Activated CD4-positive, alpha-beta T cell treated with anti-CD3 and anti-CD28 coated beads, Interleukin-2, amount 10 ng/mL, durations not matched to agents 24 days and 14 days (primary cell): ENCODE results near the gene TMEM150C. TPM values are rescaled to one million over a fixed set of nuclear protein-coding genes. Genes with fewer than 3 reads are reported as not detected.

ENCODE experiments used
- DNase-seq: peaks from one replicate; pipeline ENCODE4 v3.0.0; 2022
- H3K27ac Mint-ChIP-seq: one replicate; pipeline ENCODE4 v1.8.0; 2022; ENCODE audit warnings: mild to moderate bottlenecking, mixed read lengths
- H3K27me3 Mint-ChIP-seq: one replicate; pipeline ENCODE4 v1.8.0; 2022; ENCODE audit warnings: mixed read lengths
- H3K36me3 Mint-ChIP-seq: one replicate; pipeline ENCODE4 v1.8.0; 2022; ENCODE audit warnings: low read depth, mild to moderate bottlenecking, mixed read lengths
- H3K4me1 Mint-ChIP-seq: one replicate; pipeline ENCODE4 v1.8.0; 2021; ENCODE audit warnings: mixed read lengths
- H3K4me3 Mint-ChIP-seq: one replicate; pipeline ENCODE4 v1.8.0; 2022; ENCODE audit warnings: mild to moderate bottlenecking, moderate library complexity, mixed read lengths
- H3K9me3 Mint-ChIP-seq: one replicate; pipeline ENCODE4 v1.8.0; 2021; ENCODE audit warnings: mixed read lengths
- intact Hi-C: fragments of 100-400 bp; cut with micrococcal nuclease; formaldehyde crosslinking; loops from one replicate; pipeline ENCODE4 v1.15.1; 2023
- total RNA-seq: library from RNA; stranded (reverse); gene quantifications from 2 replicates; pipeline ENCODE4 v1.2.3, GENCODE V29; 2022

The TMEM150C gene
- total RNA-seq, 1 donor from 2014 or later: not detected

- Mint-ChIP-seq H3K27me3 (peaks cover 4% of the 10 kb centered on the region), H3K36me3 (no peaks in the 10 kb centered on the region), H3K27ac (no peak overlapping the region), H3K9me3 (no peaks in the 10 kb centered on the region), H3K4me1 (no peaks in the 10 kb centered on the region), H3K4me3 (no peak overlapping the region)
- intact Hi-C loops: no loop called here
- DNase-seq: no peak
Observed at GRCh38 chr4:82517043-82517442, 44.7 kb downstream of the TMEM150C start.

- no peaks in the 10 kb centered on the region for H3K36me3 Mint-ChIP-seq
- no peak for DNase-seq
- no peaks in the 10 kb centered on the region for H3K9me3 Mint-ChIP-seq
- intact Hi-C loops: no loop called here
- no peaks in the 10 kb centered on the region for H3K4me1 Mint-ChIP-seq
- peaks cover 4% of the 10 kb centered on the region for H3K27me3 Mint-ChIP-seq
- no peak overlapping the region for H3K27ac Mint-ChIP-seq
- H3K4me3 Mint-ChIP-seq: no peak overlapping the region
Observed at GRCh38 chr4:82515705-82516104, 46.1 kb downstream of the TMEM150C start.

GRCh38 chr4:82513382-82513781, 48.4 kb downstream of the TMEM150C start:
- intact Hi-C loops: no loop called here
- DNase-seq: no peak
- no peak overlapping the region for H3K4me3 Mint-ChIP-seq
- no peaks in the 10 kb centered on the region for H3K4me1 Mint-ChIP-seq
- no peaks in the 10 kb centered on the region for H3K9me3 Mint-ChIP-seq
- H3K27me3 Mint-ChIP-seq: peaks cover 4% of the 10 kb centered on the region
- no peaks in the 10 kb centered on the region for H3K36me3 Mint-ChIP-seq
- H3K27ac Mint-ChIP-seq: no peak overlapping the region

GRCh38 chr4:82510216-82510615, 51.6 kb downstream of the TMEM150C start:
- H3K27ac Mint-ChIP-seq: no peak overlapping the region
- H3K36me3 Mint-ChIP-seq: no peaks in the 10 kb centered on the region
- H3K4me1 Mint-ChIP-seq: no peaks in the 10 kb centered on the region
- intact Hi-C loops: no loop called here
- no peaks in the 10 kb centered on the region for H3K9me3 Mint-ChIP-seq
- H3K4me3 Mint-ChIP-seq: no peak overlapping the region
- no peak for DNase-seq
- no peaks in the 10 kb centered on the region for H3K27me3 Mint-ChIP-seq

GRCh38 chr4:82508806-82509428, 52.9 kb downstream of the TMEM150C start:
- H3K4me3 Mint-ChIP-seq: no peak overlapping the region
- intact Hi-C loops: no loop called here

GRCh38 chr4:82508011-82508410, 53.8 kb downstream of the TMEM150C start:
- DNase-seq: no peak
- H3K4me3 Mint-ChIP-seq: no peak overlapping the region
- no peaks in the 10 kb centered on the region for H3K4me1 Mint-ChIP-seq
- no peaks in the 10 kb centered on the region for H3K9me3 Mint-ChIP-seq
- no peaks in the 10 kb centered on the region for H3K36me3 Mint-ChIP-seq
- no peaks in the 10 kb centered on the region for H3K27me3 Mint-ChIP-seq
- intact Hi-C loops: no loop called here
- no peak overlapping the region for H3K27ac Mint-ChIP-seq

More at GRCh38 chr4:82508806-82509428, 52.9 kb downstream of the TMEM150C start:
- no peaks in the 10 kb centered on the region for H3K4me1 Mint-ChIP-seq
- DNase-seq: no peak
- no peak overlapping the region for H3K27ac Mint-ChIP-seq
- no peaks in the 10 kb centered on the region for H3K36me3 Mint-ChIP-seq
- H3K9me3 Mint-ChIP-seq: no peaks in the 10 kb centered on the region
- H3K27me3 Mint-ChIP-seq: no peaks in the 10 kb centered on the region

- H3K27ac Mint-ChIP-seq: no peak overlapping the region
- intact Hi-C loops: no loop called here
- DNase-seq: no peak
- H3K4me3 Mint-ChIP-seq: no peak overlapping the region
- no peaks in the 10 kb centered on the region for H3K36me3 Mint-ChIP-seq
- H3K27me3 Mint-ChIP-seq: no peaks in the 10 kb centered on the region
- no peaks in the 10 kb centered on the region for H3K9me3 Mint-ChIP-seq
- H3K4me1 Mint-ChIP-seq: no peaks in the 10 kb centered on the region
Observed at GRCh38 chr4:82501154-82501442, 60.7 kb downstream of the TMEM150C start.

- Mint-ChIP-seq H3K4me3 (no peak overlapping the region), H3K27ac (no peak overlapping the region), H3K27me3 (no peaks in the 10 kb centered on the region), H3K4me1 (no peaks in the 10 kb centered on the region), H3K36me3 (no peaks in the 10 kb centered on the region), H3K9me3 (no peaks in the 10 kb centered on the region)
- DNase-seq: no peak
- intact Hi-C loops: no loop called here
Observed at GRCh38 chr4:82500435-82501153, 61.2 kb downstream of the TMEM150C start.

GRCh38 chr4:82499738-82500434, 61.9 kb downstream of the TMEM150C start:
- intact Hi-C loops: no loop called here
- Mint-ChIP-seq H3K4me1 (no peaks in the 10 kb centered on the region), H3K27ac (no peak overlapping the region), H3K4me3 (no peak overlapping the region), H3K36me3 (no peaks in the 10 kb centered on the region), H3K9me3 (no peaks in the 10 kb centered on the region), H3K27me3 (no peaks in the 10 kb centered on the region)
- DNase-seq: no peak

GRCh38 chr4:82496349-82496748, 65.4 kb downstream of the TMEM150C start:
- H3K36me3 Mint-ChIP-seq: no peaks in the 10 kb centered on the region
- intact Hi-C loops: no loop called here
- H3K4me1 Mint-ChIP-seq: no peaks in the 10 kb centered on the region
- no peak overlapping the region for H3K27ac Mint-ChIP-seq
- DNase-seq: no peak
- no peaks in the 10 kb centered on the region for H3K9me3 Mint-ChIP-seq
- H3K27me3 Mint-ChIP-seq: no peaks in the 10 kb centered on the region
- H3K4me3 Mint-ChIP-seq: no peak overlapping the region

- H3K27ac Mint-ChIP-seq: no peak overlapping the region
- no peak overlapping the region for H3K4me3 Mint-ChIP-seq
- DNase-seq: no peak
- H3K36me3 Mint-ChIP-seq: no peaks in the 10 kb centered on the region
- H3K27me3 Mint-ChIP-seq: no peaks in the 10 kb centered on the region
- intact Hi-C loops: no loop called here
- H3K4me1 Mint-ChIP-seq: no peaks in the 10 kb centered on the region
- H3K9me3 Mint-ChIP-seq: no peaks in the 10 kb centered on the region
Observed at GRCh38 chr4:82495666-82496065, 66.1 kb downstream of the TMEM150C start.

GRCh38 chr4:82493721-82494425, 67.9 kb downstream of the TMEM150C start:
- H3K4me3 Mint-ChIP-seq: no peak overlapping the region
- H3K9me3 Mint-ChIP-seq: no peaks in the 10 kb centered on the region
- DNase-seq: no peak
- H3K4me1 Mint-ChIP-seq: no peaks in the 10 kb centered on the region
- no peak overlapping the region for H3K27ac Mint-ChIP-seq
- no peaks in the 10 kb centered on the region for H3K27me3 Mint-ChIP-seq
- no peaks in the 10 kb centered on the region for H3K36me3 Mint-ChIP-seq
- intact Hi-C loops: no loop called here

GRCh38 chr4:82491251-82491960, 70.4 kb downstream of the TMEM150C start:
- intact Hi-C loops: no loop called here
- no peaks in the 10 kb centered on the region for H3K36me3 Mint-ChIP-seq
- no peak overlapping the region for H3K4me3 Mint-ChIP-seq
- no peaks in the 10 kb centered on the region for H3K9me3 Mint-ChIP-seq
- DNase-seq: no peak
- H3K27ac Mint-ChIP-seq: no peak overlapping the region
- no peaks in the 10 kb centered on the region for H3K27me3 Mint-ChIP-seq
- H3K4me1 Mint-ChIP-seq: no peaks in the 10 kb centered on the region
